GM12875 (cell line): ENCODE measurements around the gene CANX.

Experiments
- H3K4me3 ChIP-seq: one replicate; pipeline ENCODE4 v1.5.1; 2011; ENCODE audit warnings: low read depth, low read length, control low read depth
- CTCF ChIP-seq: IDR thresholded peaks from 2 replicates; pipeline ENCODE4 v1.5.1; 2011; ENCODE audit warnings: low read depth, mild to moderate bottlenecking, control low read depth, inconsistent platforms, low read length, moderate library complexity, borderline replicate concordance; ENCODE audit not compliant: insufficient read depth

Gene CANX

GRCh38 chr5:179768326-179769085, 69.7 kb downstream of the CANX start:
- no peak for TF ChIP-seq CTCF
- H3K4me3 ChIP-seq, result no peak overlapping the region

GRCh38 chr5:179769271-179769670, 70.5 kb downstream of the CANX start:
- TF ChIP-seq CTCF, result no peak
- no peak overlapping the region for H3K4me3 ChIP-seq

GRCh38 chr5:179769796-179770195, 71.0 kb downstream of the CANX start:
- H3K4me3 ChIP-seq, result no peak overlapping the region
- no peak for TF ChIP-seq CTCF

GRCh38 chr5:179771311-179771895, 72.6 kb downstream of the CANX start:
- H3K4me3 ChIP-seq, result no peak overlapping the region
- TF ChIP-seq CTCF, result no peak

- no peak for TF ChIP-seq CTCF
- H3K4me3 ChIP-seq, result no peak overlapping the region
Measured at GRCh38 chr5:179772351-179772750, 73.6 kb downstream of the CANX start.

- no peak for TF ChIP-seq CTCF
- H3K4me3 ChIP-seq, result no peak overlapping the region
Measured at GRCh38 chr5:179773686-179774040, 74.9 kb downstream of the CANX start.

- H3K4me3 ChIP-seq, result no peak overlapping the region
- no peak for TF ChIP-seq CTCF
Measured at GRCh38 chr5:179774442-179774841, 75.7 kb downstream of the CANX start.
